ENCODE results near the gene MRM1. TPM values are rescaled to one million over a fixed set of nuclear protein-coding genes. Genes with fewer than 3 reads are reported as not detected.

MRM1 gene
- total RNA-seq, 1 donor from 2014 or later, result 3.1 TPM

- Mint-ChIP-seq H3K36me3 (ENCODE audit: low read depth, unreplicated experiment) (no peaks in the 10 kb centered on the region), H3K27ac (ENCODE audit: unreplicated experiment) (no peak overlapping the region), H3K4me1 (ENCODE audit: low read depth, unreplicated experiment) (peaks cover 4% of the 10 kb centered on the region), H3K27me3 (ENCODE audit: low read depth, unreplicated experiment) (peaks cover 76% of the 10 kb centered on the region), H3K9me3 (ENCODE audit: unreplicated experiment) (peaks cover 2% of the 10 kb centered on the region), H3K4me3 (ENCODE audit: unreplicated experiment) (no peak overlapping the region)
- H3K4me1 ChIP-seq (ENCODE audit: insufficient read depth, low read length), result peaks cover 4% of the 10 kb centered on the region
- H4K20me1 ChIP-seq (ENCODE audit: insufficient read depth, low read length), result no peaks in the 10 kb centered on the region
- FAIRE-seq, result no peak
- H3K4me2 ChIP-seq (ENCODE audit: low read length), result no peak overlapping the region
- peaks cover 75% of the 10 kb centered on the region for H3K27me3 ChIP-seq (ENCODE audit: insufficient read depth, low read length)
- no peaks in the 10 kb centered on the region for H3K9me3 ChIP-seq (ENCODE audit: insufficient read depth, low read depth, low read length)
- TF ChIP-seq CTCF (IDR thresholded peaks at IDR 0.05; ENCODE audit: insufficient read depth, low read depth, low read length), result no peak
- no peak for TF ChIP-seq EZH2 (IDR thresholded peaks at IDR 0.05; ENCODE audit: insufficient read depth, low read length)
- DNase-seq (ENCODE audit: low read depth), result no peak
- no peaks in the 10 kb centered on the region for H3K36me3 ChIP-seq (ENCODE audit: insufficient read depth, low read length)
- no peaks in the 10 kb centered on the region for H3K79me2 ChIP-seq (ENCODE audit: insufficient read depth, low read length)
- H3K27ac ChIP-seq (ENCODE audit: low read depth, low read length), result no peak overlapping the region
- H2AFZ ChIP-seq (ENCODE audit: low read depth, low read length), result no peak overlapping the region
- H3K4me3 ChIP-seq (ENCODE audit: insufficient read depth, low read depth, low read length), result no peak overlapping the region
- H3K9ac ChIP-seq (ENCODE audit: low read length), result no peak overlapping the region
Observed at GRCh38 chr17:36643086-36643685, 41.8 kb downstream of the MRM1 start.

GRCh38 chr17:36645422-36645821, 44.0 kb downstream of the MRM1 start:
- no peak overlapping the region for H3K4me3 Mint-ChIP-seq (ENCODE audit: unreplicated experiment)
- no peak overlapping the region for H3K27ac ChIP-seq (ENCODE audit: low read depth, low read length)
- H3K27ac Mint-ChIP-seq (ENCODE audit: unreplicated experiment), result no peak overlapping the region
- peaks cover 4% of the 10 kb centered on the region for H3K4me1 ChIP-seq (ENCODE audit: insufficient read depth, low read length)
- peaks cover 7% of the 10 kb centered on the region for H3K4me1 Mint-ChIP-seq (ENCODE audit: low read depth, unreplicated experiment)
- H3K79me2 ChIP-seq (ENCODE audit: insufficient read depth, low read length), result no peaks in the 10 kb centered on the region
- H2AFZ ChIP-seq (ENCODE audit: low read depth, low read length), result no peak overlapping the region
- DNase-seq (ENCODE audit: low read depth), result no peak
- no peak for FAIRE-seq
- TF ChIP-seq EZH2 (IDR thresholded peaks at IDR 0.05; ENCODE audit: insufficient read depth, low read length), result no peak
- no peak for TF ChIP-seq CTCF (IDR thresholded peaks at IDR 0.05; ENCODE audit: insufficient read depth, low read depth, low read length)
- no peaks in the 10 kb centered on the region for H3K36me3 ChIP-seq (ENCODE audit: insufficient read depth, low read length)
- peaks cover 2% of the 10 kb centered on the region for H3K9me3 Mint-ChIP-seq (ENCODE audit: unreplicated experiment)
- H3K36me3 Mint-ChIP-seq (ENCODE audit: low read depth, unreplicated experiment), result peaks cover 1% of the 10 kb centered on the region
- no peak overlapping the region for H3K4me3 ChIP-seq (ENCODE audit: insufficient read depth, low read depth, low read length)
- H3K27me3 ChIP-seq (ENCODE audit: insufficient read depth, low read length), result peaks cover 58% of the 10 kb centered on the region
- H4K20me1 ChIP-seq (ENCODE audit: insufficient read depth, low read length), result no peaks in the 10 kb centered on the region
- no peak overlapping the region for H3K4me2 ChIP-seq (ENCODE audit: low read length)
- H3K27me3 Mint-ChIP-seq (ENCODE audit: low read depth, unreplicated experiment), result peaks cover 72% of the 10 kb centered on the region
- no peak overlapping the region for H3K9ac ChIP-seq (ENCODE audit: low read length)
- no peaks in the 10 kb centered on the region for H3K9me3 ChIP-seq (ENCODE audit: insufficient read depth, low read depth, low read length)

- peaks cover 44% of the 10 kb centered on the region for H3K27me3 ChIP-seq (ENCODE audit: insufficient read depth, low read length)
- H2AFZ ChIP-seq (ENCODE audit: low read depth, low read length), result no peak overlapping the region
- DNase-seq (ENCODE audit: low read depth) (no peak), FAIRE-seq (no peak)
- H3K9me3 ChIP-seq (ENCODE audit: insufficient read depth, low read depth, low read length), result no peaks in the 10 kb centered on the region
- H3K4me3 ChIP-seq (ENCODE audit: insufficient read depth, low read depth, low read length), result no peak overlapping the region
- H3K4me2 ChIP-seq (ENCODE audit: low read length), result no peak overlapping the region
- Mint-ChIP-seq H3K4me3 (ENCODE audit: unreplicated experiment) (no peak overlapping the region), H3K27ac (ENCODE audit: unreplicated experiment) (peak overlapping the region; percentile 12), H3K27me3 (ENCODE audit: low read depth, unreplicated experiment) (peaks cover 61% of the 10 kb centered on the region), H3K36me3 (ENCODE audit: low read depth, unreplicated experiment) (peaks cover 1% of the 10 kb centered on the region), H3K4me1 (ENCODE audit: low read depth, unreplicated experiment) (peaks cover 7% of the 10 kb centered on the region), H3K9me3 (ENCODE audit: unreplicated experiment) (no peaks in the 10 kb centered on the region)
- H4K20me1 ChIP-seq (ENCODE audit: insufficient read depth, low read length), result no peaks in the 10 kb centered on the region
- no peak overlapping the region for H3K27ac ChIP-seq (ENCODE audit: low read depth, low read length)
- H3K4me1 ChIP-seq (ENCODE audit: insufficient read depth, low read length), result no peaks in the 10 kb centered on the region
- TF ChIP-seq EZH2 (IDR thresholded peaks at IDR 0.05; ENCODE audit: insufficient read depth, low read length) (no peak), CTCF (IDR thresholded peaks at IDR 0.05; ENCODE audit: insufficient read depth, low read depth, low read length) (no peak)
- H3K9ac ChIP-seq (ENCODE audit: low read length), result no peak overlapping the region
- no peaks in the 10 kb centered on the region for H3K36me3 ChIP-seq (ENCODE audit: insufficient read depth, low read length)
- H3K79me2 ChIP-seq (ENCODE audit: insufficient read depth, low read length), result no peaks in the 10 kb centered on the region
Observed at GRCh38 chr17:36647636-36648035, 46.3 kb downstream of the MRM1 start.

Data from astrocyte (in vitro differentiated cells and primary cell).